NCI-H2107 treated with DMSO at 0.1 percent for 48 hours (cell line): Measurements from ENCODE around the gene EFTUD2.
A peak's percentile ranks its signal among the peaks of the same experiment; 100 is the strongest.

Experiments used
- DNase-seq: peaks from one replicate; lab custom pipeline; 2025; ENCODE audit not compliant: unreplicated experiment; lab: John Stamatoyannopoulos, UW

EFTUD2 gene

DNA sequence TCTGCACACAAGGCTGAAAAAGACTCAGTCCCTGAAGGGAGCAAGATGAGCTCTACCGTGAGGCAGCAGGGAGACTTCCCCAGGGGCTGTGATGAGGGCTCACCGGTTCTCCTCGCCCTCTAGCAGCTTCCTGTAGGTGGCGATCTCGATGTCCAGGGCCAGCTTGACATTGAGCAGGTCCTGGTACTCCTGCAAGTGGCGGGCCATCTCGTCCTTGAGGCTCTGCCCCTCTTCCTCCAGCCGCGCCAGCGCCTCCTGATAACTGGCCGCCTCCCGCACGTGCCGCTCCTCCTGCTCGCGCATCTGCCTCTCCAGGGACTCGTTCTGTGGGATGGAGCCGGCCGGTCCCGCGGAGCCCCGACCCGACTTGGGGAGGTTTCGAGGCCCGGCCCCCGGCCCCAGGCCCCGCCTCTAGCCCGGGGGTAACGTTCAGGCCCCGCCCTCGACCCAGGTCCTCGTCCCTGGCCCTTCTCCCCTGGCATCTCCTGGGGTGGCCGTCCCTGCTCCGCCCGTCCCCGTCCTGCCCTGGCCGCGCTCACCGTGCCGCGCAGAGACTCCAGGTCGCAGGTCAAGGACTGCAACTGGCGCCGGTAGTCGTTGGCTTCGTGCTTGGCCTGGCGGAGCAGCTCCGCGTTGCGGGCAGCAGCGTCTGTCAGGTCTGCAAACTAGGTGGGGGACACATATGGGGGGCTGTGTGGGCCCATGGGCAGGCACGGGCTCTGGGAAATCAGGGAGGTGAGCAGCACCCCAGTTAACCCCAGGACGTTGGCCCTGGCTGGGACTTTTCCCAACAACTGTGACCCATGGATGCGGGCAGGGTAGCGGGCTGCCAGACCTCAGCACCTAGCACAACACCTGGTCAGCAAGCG lies 12.1 kb upstream of the EFTUD2 start:
- DNase-seq: no peak

DNA sequence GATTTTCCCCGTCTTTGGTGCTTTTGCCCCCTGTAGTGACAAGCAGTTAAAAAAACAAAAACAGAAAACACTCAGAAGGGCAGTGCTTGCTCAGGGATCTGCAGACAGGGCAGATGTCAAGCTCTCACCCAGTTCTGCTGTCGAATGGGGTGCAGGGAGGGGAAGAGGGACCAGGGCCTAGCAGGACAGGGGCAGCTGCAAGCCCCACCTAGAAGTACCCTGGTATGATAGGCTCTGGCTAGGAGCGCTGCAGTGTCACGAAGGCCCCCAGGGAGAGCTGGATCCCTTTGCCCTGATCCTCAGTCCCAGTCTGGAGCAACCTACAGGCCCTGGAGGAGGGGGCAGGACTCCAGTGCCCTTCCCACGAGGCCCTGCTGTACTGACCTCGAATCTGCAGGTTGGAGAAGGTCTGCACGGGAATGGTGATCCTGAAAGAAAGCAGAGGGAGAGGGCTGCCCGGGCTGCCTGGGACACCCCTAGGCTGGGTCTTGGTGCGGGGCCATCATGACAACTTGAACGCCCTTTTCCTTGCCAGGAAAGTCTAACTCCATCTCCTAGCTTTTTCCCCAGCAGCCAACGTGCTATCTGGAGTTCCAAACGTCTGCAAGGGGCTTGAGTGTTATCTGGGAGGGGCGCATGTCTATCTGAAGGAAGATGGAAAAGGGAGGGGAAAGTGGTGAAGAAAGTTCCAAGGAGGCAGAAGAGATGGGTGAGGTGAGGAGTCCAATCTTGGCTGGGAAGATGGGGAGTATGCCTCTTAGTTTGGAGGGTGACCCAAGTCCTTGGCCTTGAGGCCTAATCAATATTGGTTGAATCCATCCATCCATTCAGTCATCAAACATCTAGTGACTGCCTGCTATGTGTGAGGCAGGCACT lies 11.2 kb upstream of the EFTUD2 start:
- no peak for DNase-seq

DNA sequence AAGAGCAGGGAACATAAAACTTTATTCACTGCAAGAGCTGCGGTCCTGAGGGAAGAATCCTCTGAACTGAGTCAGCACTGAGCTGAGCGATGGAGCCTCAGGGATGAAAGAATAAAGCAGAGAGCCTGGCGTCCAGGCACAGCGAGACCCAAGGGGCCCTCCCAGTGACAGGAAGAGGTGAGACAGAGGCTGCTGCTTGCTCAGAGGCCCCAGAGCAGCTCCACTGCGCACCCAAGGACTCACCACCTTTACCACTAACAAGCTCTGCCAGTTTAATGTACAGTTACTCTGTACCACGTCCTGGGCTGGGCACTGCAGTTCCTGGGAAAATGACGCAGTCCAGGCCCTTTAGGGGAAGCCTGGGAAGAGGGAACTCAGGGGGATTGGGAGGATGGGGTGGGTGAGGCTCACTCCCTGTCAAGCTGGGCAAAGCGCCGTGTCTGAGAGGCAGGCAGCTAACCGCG lies 10.5 kb upstream of the EFTUD2 start:
- no peak for DNase-seq

DNA sequence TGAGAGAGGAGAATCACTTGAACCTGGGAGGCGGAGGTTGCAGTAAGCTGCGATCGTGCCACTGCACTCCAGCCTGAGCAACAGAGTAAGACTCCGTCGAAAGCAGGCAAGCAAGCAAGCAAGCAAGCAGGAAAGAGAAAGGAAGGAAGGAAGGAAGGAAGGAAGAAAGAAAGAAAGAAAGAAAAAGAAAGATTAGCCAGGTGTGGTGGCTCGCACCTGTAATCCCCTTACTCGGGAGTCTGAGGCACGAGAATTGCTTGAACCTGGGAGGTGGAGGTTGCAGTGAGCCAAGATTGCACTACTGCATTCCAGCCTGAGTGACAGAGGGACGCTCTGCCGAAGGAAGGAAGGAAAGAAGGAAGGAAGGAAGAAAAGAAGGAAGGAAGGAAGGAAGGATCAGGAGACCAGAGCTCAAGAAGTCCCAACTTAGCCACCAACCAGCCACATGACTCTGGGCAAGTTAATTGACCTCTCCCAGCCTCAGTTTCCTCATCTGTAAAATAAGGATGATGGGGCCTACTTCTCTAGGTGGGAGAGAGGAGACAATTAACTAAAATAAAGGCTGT lies 9.6 kb upstream of the EFTUD2 start:
- DNase-seq: no peak

DNA sequence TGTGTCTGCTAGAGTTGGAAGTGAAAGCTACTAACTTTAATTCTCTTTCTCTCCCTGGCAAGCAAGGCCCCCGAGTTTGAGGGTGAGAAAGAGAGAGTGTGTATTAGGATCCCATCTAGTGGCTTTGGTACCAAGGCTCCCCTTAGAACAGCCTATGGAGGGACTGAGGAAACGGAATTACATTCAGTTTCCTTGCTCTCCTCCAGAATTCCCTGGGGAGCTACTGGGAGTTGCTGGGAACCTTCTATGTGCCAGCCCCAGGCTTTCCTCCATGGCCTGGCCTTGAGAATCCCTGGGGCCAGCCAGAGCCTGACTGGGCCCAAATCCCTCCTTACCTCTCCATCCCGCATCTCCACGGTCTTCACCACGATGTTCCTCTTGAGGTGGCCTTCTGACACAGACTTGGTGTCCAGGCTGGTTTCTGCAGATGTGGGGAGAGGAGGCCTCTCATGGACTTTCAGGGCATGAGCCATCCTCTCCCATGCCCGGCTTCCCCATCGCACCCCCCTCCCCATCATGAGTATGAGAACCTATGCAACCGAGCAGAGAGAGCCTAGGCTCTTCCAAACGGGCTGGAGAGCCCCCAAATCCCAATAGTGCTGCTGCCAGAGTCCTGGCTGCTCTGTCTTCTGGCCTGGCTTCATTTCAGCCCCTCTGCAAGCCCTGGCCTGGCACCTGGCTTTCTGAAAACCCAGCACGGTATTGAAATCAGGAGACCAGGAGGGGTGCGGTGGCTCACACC lies 8.7 kb upstream of the EFTUD2 start:
- no peak for DNase-seq

DNA sequence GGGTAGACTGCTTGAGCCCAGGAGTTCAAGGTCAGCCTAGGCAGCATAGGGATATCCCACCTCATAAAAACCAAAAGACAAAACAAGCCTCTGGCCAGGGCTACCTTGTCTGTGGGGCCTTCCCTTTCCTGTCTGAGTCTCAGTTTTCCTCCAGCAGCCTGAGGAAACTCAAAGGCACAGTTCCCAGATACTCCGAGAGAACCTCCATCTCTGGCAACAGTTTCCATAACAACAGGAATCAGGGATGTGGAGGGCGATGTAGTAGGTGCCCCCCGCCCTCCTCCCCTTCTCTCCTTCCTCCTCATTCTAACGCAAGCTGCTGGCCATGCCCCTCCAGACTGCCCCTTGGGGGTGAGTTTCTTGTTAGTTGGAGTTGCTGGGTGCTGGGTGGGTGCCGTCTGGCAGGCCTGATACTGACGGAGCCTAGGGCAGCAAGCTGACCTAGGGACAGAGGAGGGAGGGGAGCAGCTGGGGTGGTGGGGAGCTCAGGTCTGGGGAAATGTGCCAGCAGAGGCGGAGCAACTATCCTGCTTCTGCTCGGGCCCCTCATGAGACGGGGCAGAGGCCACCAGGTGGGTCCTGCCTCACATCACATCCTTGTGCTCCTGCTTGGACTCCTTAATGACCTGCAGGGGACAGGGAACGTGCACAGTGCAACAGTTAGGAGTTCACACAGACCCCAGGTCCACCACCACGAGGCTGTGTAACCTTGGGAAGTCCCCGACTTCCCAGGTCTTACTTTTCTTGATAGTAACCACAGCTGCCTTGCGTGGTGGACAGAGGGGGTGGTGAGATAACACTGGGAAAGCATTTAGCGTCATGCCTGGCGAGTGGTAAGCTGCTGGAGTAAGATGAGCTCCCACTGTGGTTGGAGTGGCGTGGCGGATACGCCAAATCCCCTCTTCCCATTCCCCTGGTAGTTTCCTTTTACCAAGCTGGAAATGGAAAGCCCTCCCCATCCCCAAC lies 7.8 kb upstream of the EFTUD2 start:
- no peak for DNase-seq

DNA sequence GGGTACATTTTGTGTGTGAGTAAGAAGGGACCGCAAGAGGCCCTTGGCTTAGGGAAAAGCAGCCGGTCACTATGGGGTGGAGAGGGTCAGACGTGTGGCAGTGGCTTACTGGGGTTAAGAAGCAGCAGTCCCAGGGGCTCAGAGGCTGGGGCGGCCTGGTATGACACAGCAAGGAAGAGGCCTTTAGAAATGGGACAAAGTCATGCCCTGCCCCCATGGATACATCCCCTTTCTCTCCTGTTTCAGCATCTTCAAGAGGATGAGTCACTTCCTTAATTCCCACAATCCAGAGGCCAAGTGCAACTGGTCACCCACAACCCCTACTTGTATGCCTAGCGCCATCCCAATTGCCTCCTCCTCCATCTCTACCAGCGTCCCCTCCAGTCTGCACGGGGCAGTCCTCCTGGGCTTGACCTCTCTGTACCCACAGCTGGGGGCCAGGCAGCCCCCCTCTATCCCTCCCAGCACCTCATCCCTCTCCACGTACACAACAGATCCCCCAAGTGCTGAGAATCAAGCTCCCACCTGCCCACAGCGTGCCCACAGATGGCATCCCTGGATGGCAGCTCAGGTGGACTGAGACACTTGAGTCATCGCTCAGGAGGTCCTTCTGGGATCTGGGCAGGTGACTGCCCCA lies 6.9 kb upstream of the EFTUD2 start:
- DNase-seq: no peak

DNA sequence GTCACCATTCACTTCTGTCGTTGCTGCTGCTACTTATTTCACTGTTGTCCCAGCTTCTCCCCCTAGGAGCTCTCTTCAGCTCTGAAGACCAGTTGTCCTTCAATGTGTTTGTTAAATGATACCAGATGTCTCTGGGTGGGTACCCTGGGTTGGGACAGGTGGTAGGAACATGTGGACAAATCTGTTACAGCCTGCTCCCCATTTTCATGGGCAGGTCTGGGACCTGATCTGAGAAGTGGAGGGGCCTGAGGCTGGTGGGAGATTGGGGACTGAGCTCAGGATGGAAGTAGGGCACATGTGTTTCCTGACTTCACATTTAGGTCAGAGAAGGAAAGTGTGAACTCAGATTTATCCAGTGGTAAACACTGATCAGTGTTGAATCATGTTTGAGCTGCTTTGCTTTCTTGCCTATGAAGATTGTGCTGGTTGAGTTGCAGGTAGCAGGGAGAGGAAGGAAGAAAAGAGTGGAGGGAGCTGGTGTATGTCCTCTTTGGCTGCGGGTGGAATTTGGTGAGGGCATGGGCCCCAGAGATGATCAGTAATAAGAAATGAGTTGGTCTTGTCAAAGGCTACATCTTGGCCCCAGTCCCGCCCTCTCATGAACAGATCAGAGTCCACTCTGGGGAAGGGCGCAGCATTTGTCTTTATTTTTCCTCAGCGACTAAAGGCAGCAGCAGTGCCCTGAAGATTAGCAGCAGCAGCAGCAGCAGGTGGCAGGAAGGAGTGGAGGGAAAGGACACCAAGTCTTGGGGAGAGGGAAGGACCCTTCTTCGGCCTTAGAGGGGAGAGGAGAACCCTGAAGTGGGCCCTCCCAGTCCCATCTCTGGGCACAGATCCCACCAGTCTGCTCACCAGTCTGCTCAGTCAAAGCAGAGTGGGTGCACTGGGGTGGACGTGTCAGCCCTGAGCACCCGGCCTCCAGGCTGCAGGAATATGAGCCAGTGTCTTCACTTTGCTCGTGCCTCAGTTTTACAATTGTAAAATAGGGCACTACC lies 6.1 kb upstream of the EFTUD2 start:
- DNase-seq: no peak

DNA sequence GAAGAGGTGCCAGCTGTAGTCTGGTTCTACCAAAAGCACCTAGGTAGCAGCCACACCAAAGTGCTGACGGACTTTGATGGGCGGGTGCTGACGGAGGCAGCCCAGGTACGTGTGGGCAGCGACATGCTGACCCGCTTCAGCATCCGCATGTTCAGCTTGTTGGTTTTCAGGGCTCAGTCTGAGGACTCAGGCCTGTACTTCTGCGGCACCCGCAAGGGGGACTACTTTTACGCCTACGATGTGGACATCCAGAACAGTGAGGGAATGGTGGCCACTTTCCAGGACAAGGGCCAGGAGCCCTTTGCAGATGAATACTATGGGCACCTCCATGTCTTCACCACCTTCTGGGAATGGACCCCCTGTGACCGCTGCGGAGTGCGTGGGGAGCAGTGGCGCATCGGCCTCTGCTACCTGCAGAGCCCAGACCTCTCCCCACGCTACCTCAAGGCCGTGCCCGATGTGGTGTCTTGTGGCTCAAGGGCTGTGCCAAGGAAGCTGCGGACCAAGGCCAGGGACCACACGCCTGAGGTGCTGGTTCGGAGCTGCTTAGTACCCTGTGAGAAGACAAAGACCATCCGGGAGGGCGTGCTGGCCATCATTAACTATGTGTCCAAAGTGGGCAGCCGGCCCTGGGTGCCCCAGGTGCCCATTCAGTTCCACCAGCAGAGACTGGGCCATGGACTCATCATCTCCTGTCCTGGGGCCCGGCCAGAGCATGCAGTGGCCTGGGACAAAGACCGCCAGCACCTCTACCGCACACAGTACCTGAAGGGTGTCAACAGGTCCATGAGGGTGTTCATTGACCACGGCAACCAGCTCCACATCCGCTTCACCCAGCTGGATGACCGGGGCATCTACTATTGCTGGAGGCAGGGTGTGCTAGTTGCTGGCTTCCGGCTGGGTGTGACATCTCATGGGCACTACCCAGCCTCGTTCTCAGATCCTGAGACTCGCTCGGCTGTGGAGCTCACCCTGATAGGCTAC lies 5.0 kb upstream of the EFTUD2 start:
- DNase-seq: no peak

DNA sequence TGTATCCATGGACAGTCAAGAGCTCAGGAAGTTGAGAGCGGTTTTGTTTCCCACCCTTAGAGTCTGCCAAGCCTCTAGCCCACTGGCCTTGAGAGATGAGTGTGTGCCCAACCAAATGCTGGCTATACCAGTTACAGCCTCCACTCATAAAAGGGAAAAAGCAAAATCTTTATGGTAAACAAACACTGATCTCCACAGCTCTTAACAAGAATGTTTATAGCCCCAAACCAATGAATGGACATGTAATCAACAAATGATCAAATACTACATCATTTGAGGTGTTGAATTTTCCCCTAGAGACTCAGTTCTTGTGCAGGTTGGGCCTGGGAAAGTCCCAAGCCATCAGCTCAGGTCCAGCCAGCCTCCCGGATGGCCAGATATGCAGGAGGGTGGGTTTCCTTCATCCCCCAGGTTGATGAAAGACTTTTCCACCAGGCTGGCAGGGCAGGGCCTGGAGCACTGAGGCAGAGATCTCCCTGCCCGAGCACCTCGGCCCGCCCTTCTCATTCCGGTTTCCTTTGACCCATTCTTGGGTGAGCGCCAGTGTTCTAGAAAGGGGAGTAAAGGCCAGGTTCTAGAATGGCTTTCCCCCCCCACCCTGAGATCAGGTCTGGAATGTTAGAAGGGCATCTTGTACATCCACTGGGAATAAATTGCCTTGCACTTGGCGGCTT lies 3.9 kb upstream of the EFTUD2 start:
- no peak for DNase-seq

DNA sequence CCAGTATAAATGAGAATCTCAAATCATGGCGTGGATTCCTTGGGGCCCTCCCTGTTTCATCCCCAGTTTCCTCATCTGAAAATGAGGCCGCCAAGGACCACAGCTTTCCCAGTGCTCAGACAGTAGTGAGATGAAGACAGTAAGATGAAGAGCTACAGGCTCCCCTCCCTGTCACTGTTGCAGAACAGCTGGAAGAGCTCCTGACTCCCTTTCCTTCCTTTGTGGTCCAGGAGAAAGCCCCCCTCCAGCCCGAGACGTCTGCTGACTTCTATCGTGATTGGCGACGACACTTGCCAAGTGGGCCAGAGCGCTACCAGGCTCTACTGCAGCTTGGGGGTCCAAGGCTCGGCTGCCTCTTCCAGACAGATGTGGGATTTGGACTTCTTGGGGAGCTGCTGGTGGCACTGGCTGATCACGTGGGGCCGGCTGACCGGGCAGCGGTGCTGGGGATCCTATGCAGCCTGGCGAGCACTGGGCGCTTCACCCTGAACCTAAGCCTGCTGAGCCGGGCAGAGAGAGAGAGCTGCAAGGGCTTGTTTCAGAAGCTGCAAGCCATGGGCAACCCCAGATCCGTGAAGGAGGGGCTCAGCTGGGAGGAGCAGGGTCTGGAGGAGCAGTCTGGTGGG lies 3.0 kb upstream of the EFTUD2 start:
- no peak for DNase-seq

DNA sequence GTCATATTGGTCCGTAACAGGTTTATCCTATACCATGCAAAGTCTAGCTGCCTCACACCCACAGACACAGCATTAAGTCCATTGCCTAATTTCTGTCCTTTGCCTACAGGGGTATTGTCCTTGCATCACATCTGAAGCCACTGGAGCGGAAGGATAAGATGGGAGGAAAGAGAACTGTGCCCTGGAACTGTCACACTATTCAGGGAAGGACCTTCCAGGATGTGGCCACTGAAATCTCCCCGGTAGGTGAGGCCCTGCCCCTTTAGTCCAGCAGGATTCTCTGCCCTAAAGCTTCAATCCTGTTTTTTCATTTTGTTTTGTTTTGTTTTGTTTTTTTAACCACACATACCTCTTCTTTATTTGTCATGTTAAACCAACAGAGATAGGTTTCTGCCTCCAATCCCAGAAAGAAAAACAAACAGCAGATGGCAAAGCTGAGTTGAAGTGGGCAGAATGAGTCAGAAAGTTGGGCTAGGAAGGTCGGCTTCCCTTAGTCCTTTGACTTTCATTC lies 2.2 kb upstream of the EFTUD2 start:
- peak; percentile 12 for DNase-seq

DNA sequence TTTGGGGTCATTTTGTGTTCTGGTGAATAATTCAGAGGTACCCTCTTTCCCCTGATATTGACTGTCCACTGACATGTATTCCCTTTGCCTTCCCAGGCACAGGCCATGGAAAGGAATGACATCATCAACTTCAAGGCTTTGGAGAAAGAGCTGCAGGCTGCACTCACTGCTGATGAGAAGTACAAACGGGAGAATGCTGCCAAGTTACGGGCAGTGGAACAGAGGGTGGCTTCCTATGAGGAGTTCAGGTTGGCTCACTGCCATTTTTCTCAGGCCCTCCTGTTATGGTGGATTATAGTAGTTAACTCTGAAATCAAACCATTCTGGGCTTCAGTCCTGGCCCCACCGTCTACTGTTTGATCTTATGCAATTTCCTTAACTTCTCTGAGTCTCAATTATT lies 1.6 kb upstream of the EFTUD2 start:
- DNase-seq: peak; percentile 8

DNA sequence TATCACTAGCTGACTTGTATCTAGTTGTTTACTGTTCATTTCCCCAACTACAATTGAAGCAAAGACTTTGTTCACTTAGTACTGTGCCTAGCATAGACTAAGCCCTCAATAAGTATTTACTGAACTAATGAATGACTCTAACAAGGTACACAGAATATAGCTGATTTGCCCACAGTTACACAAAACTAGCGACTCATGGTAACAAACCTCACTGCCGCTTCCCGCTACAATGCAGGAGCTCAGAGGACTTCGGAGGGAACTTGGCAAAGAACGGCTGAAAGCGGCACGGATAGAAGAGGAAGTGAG lies 524 bp downstream of the EFTUD2 start:
- no peak for DNase-seq

DNA sequence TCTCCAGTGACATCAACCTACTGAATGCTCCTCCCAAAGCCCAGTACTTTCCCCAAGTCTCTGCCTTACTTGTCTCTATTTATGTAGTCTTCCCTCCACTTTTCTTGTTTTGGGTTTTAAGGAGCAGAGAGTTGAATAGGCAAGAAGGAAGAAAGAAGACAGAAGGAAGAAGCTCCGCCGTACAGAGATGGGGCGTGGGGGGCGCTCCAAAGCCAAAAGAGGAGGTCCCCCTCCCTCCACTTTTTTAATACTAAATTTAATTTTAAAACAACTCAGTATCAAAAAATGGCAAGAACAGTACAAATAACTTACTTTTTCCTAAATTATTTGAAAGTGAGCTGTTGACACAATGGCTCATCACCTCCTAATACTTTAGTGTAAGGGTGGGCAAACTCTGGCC lies 4.6 kb downstream of the EFTUD2 start:
- DNase-seq: no peak

DNA sequence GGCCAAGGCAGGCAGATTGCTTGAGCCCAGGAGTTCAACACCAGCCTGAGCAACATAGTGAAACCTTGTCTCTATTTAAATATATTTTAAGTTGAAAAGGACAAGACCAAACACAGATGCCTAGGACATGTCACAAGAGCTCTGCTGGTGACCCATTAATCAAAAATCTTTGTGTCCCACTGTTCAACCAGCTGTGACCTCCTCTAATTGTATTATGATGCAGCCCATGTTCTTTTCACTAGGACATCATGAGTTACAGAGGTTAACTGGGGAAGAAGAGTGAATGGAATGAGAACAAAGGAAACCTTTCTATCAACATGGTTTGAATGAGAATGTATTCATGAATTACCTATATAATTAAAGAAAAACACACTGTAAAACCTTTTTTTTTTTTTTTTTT lies 7.0 kb downstream of the EFTUD2 start:
- DNase-seq: no peak
